ENCODE measurements around the gene WTIP. TPM values are rescaled to one million over a fixed set of nuclear protein-coding genes. Genes with fewer than 3 reads are reported as not detected.
"Not testable (repeated sequence)": the region's sequence is repeated elsewhere in the genome, so short reads cannot be mapped to it uniquely, and the experiment has no call there.

WTIP gene
- total RNA-seq, 3 donors from 2014 or later (not counting 1 experiment from before 2014, with no cell fraction given): 0.12 to 0.83 (median 0.45) TPM

- no peak overlapping the region for H3K4me3 ChIP-seq (ENCODE audit: low read length)
- DNase-seq: no peak
- H3K4me3 Mint-ChIP-seq: no peak overlapping the region
- no peaks in the 10 kb centered on the region for H3K9me3 Mint-ChIP-seq
- H3K27ac Mint-ChIP-seq: no peak overlapping the region
- H3K9me3 ChIP-seq (ENCODE audit: control insufficient read depth, insufficient read depth, low read length): no peaks in the 10 kb centered on the region
- no peaks in the 10 kb centered on the region for H3K4me1 ChIP-seq (ENCODE audit: control insufficient read depth, insufficient read depth, low read length)
- H3K27ac ChIP-seq (ENCODE audit: low read length): no peak overlapping the region
- H3K36me3 ChIP-seq (ENCODE audit: control insufficient read depth, insufficient read depth, low read length): no peaks in the 10 kb centered on the region
- no peaks in the 10 kb centered on the region for H3K27me3 ChIP-seq (ENCODE audit: control insufficient read depth, insufficient read depth, low read length)
- no peaks in the 10 kb centered on the region for H3K4me1 Mint-ChIP-seq
- intact Hi-C loops (cut with micrococcal nuclease): no loop called here
- 74% methylated on average over 4 of the region's 9 CpGs for WGBS (ENCODE audit: insufficient coverage)
- ATAC-seq: no peak
- H3K36me3 Mint-ChIP-seq: peaks cover 7% of the 10 kb centered on the region
- no peak for TF ChIP-seq CTCF (IDR thresholded peaks at IDR 0.05)
- H3K27me3 Mint-ChIP-seq (ENCODE audit: low read depth in 2 of 2): peaks cover 0 to 9% of the 10 kb centered on the region in 2 donors
These were observed 27.0 kb downstream of the WTIP start for GRCh38 chr19:34508540-34508939.

- intact Hi-C loops (cut with micrococcal nuclease); H3K27ac ChIP-seq (ENCODE audit: low read length); H3K9me3 ChIP-seq (ENCODE audit: control insufficient read depth, insufficient read depth, low read length); DNase-seq; H3K4me1 Mint-ChIP-seq; H3K4me3 ChIP-seq (ENCODE audit: low read length); H3K4me1 ChIP-seq (ENCODE audit: control insufficient read depth, insufficient read depth, low read length); H3K36me3 Mint-ChIP-seq; H3K27me3 ChIP-seq (ENCODE audit: control insufficient read depth, insufficient read depth, low read length); ATAC-seq; H3K27me3 Mint-ChIP-seq (ENCODE audit: low read depth in 2 of 2); H3K4me3 Mint-ChIP-seq; H3K27ac Mint-ChIP-seq; H3K36me3 ChIP-seq (ENCODE audit: control insufficient read depth, insufficient read depth, low read length); H3K9me3 Mint-ChIP-seq: not testable (repeated sequence)
- WGBS (ENCODE audit: insufficient coverage): 100% methylated on average over 4 of the region's 5 CpGs
These were observed 29.3 kb downstream of the WTIP start for GRCh38 chr19:34510904-34511303.

- DNase-seq: no peak
- peaks cover 7% of the 10 kb centered on the region for H3K36me3 Mint-ChIP-seq
- Histone ChIP-seq H3K36me3 (ENCODE audit: control insufficient read depth, insufficient read depth, low read length) (no peaks in the 10 kb centered on the region), H3K4me3 (ENCODE audit: low read length) (no peak overlapping the region), H3K9me3 (ENCODE audit: control insufficient read depth, insufficient read depth, low read length) (no peaks in the 10 kb centered on the region), H3K27ac (ENCODE audit: low read length) (no peak overlapping the region), H3K27me3 (ENCODE audit: control insufficient read depth, insufficient read depth, low read length) (no peaks in the 10 kb centered on the region), H3K4me1 (ENCODE audit: control insufficient read depth, insufficient read depth, low read length) (no peaks in the 10 kb centered on the region)
- no peak overlapping the region for H3K4me3 Mint-ChIP-seq
- TF ChIP-seq CTCF (IDR thresholded peaks at IDR 0.05): no peak
- no peak overlapping the region for H3K27ac Mint-ChIP-seq
- 86% methylated on average over 17 of the region's 17 CpGs for WGBS (ENCODE audit: insufficient coverage)
- H3K4me1 Mint-ChIP-seq: no peaks in the 10 kb centered on the region
- intact Hi-C loops (cut with micrococcal nuclease): no loop called here
- no peaks in the 10 kb centered on the region for H3K9me3 Mint-ChIP-seq
- ATAC-seq: no peak
- peaks cover 0 to 8% of the 10 kb centered on the region in 2 donors for H3K27me3 Mint-ChIP-seq (ENCODE audit: low read depth in 2 of 2)
These were observed 30.8 kb downstream of the WTIP start for GRCh38 chr19:34512254-34512822.

- Mint-ChIP-seq H3K4me1 (no peaks in the 10 kb centered on the region), H3K9me3 (no peaks in the 10 kb centered on the region), H3K27ac (no peak overlapping the region), H3K27me3 (ENCODE audit: low read depth in 2 of 2) (peaks cover 0 to 6% of the 10 kb centered on the region in 2 donors), H3K4me3 (no peak overlapping the region), H3K36me3 (peaks cover 7% of the 10 kb centered on the region)
- no peaks in the 10 kb centered on the region for H3K4me1 ChIP-seq (ENCODE audit: control insufficient read depth, insufficient read depth, low read length)
- TF ChIP-seq CTCF (IDR thresholded peaks at IDR 0.05): no peak
- DNase-seq (no peak), ATAC-seq (no peak)
- H3K36me3 ChIP-seq (ENCODE audit: control insufficient read depth, insufficient read depth, low read length): no peaks in the 10 kb centered on the region
- 90% methylated on average over 6 of the region's 6 CpGs for WGBS (ENCODE audit: insufficient coverage)
- H3K27me3 ChIP-seq (ENCODE audit: control insufficient read depth, insufficient read depth, low read length): no peaks in the 10 kb centered on the region
- H3K9me3 ChIP-seq (ENCODE audit: control insufficient read depth, insufficient read depth, low read length): no peaks in the 10 kb centered on the region
- intact Hi-C loops (cut with micrococcal nuclease): no loop called here
- H3K27ac ChIP-seq (ENCODE audit: low read length): no peak overlapping the region
- H3K4me3 ChIP-seq (ENCODE audit: low read length): no peak overlapping the region
These were observed 32.2 kb downstream of the WTIP start for GRCh38 chr19:34513767-34514166.

All from natural killer cell (primary cell).